Fibroblast of skin of back (primary cell): ENCODE data around the gene SPINK5. TPM values are rescaled to one million over a fixed set of nuclear protein-coding genes. Genes with fewer than 3 reads are reported as not detected.
"Not testable (repeated sequence)": the region's sequence is repeated elsewhere in the genome, so short reads cannot be mapped to it uniquely, and the experiment has no call there.

Source experiments
- DNase-seq: peaks from one replicate; pipeline ENCODE4 v3.0.0-alpha.2; 2013
- polyA plus RNA-seq, 2 experiments: library from polyadenylated mRNA; unstranded; fragments of 120-200 nt; gene quantifications; one replicate each; pipeline ENCODE4 v1.2.1, GENCODE V29; 2013; ENCODE audit not compliant: insufficient read length in 2 of 2

SPINK5 gene, protein sequence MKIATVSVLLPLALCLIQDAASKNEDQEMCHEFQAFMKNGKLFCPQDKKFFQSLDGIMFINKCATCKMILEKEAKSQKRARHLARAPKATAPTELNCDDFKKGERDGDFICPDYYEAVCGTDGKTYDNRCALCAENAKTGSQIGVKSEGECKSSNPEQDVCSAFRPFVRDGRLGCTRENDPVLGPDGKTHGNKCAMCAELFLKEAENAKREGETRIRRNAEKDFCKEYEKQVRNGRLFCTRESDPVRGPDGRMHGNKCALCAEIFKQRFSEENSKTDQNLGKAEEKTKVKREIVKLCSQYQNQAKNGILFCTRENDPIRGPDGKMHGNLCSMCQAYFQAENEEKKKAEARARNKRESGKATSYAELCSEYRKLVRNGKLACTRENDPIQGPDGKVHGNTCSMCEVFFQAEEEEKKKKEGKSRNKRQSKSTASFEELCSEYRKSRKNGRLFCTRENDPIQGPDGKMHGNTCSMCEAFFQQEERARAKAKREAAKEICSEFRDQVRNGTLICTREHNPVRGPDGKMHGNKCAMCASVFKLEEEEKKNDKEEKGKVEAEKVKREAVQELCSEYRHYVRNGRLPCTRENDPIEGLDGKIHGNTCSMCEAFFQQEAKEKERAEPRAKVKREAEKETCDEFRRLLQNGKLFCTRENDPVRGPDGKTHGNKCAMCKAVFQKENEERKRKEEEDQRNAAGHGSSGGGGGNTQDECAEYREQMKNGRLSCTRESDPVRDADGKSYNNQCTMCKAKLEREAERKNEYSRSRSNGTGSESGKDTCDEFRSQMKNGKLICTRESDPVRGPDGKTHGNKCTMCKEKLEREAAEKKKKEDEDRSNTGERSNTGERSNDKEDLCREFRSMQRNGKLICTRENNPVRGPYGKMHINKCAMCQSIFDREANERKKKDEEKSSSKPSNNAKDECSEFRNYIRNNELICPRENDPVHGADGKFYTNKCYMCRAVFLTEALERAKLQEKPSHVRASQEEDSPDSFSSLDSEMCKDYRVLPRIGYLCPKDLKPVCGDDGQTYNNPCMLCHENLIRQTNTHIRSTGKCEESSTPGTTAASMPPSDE
- not detected for polyA plus RNA-seq (2013, experiment 1 of 2; ENCODE audit: insufficient read length)
- polyA plus RNA-seq (2013, experiment 2 of 2; ENCODE audit: insufficient read length): not detected

DNA sequence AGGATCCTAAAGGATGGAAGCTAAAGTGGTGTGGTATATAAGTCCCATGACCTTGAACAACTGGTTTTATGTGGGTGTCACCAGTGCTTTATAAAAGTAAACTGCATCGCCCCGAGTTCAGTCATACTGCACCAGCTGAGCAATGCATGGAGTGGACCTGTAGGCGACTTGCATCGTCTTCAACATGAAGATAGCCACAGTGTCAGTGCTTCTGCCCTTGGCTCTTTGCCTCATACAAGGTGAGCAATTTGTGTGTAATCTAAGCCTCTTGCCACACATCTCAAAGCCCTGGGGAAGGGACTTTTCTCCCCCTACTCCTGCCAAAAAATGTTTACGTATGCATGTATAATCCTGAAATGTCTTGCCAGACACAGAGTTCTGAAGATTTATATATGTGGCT lies at the start of gene SPINK5:
SPINK5 (plus strand) TSS at position 120 of the 400 bp plus-strand sequence; CDS start at position 185, 65 bp downstream.
- DNase-seq: no peak

GRCh38 chr5:148014276-148014675 lies 49.5 kb upstream of the SPINK5 start:
- no peak for DNase-seq

- DNase-seq: no peak
These were observed 43.4 kb upstream of the SPINK5 start for GRCh38 chr5:148020257-148020988.

- DNase-seq: no peak
These were observed 36.3 kb upstream of the SPINK5 start for GRCh38 chr5:148027505-148027904.

DNA sequence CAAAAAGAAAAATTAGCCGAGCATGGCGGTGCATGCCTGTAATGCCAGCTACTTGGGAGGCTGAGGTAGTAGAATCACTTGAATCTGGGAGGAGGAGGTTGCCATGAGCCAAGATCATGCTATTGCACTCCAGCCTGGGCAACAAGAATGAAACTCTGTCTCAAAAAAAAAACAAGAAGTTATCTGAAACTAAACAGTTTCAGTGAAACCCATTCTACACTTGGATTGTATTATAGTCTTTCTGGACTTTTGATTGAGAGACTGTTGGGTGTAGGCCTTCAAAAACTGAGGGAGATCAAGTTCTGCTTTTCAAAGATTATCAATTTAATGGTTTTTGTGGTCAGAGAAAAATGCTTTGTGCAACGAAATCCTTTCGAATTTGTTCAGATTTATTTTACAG lies 34.6 kb upstream of the SPINK5 start:
- DNase-seq: no peak

DNA sequence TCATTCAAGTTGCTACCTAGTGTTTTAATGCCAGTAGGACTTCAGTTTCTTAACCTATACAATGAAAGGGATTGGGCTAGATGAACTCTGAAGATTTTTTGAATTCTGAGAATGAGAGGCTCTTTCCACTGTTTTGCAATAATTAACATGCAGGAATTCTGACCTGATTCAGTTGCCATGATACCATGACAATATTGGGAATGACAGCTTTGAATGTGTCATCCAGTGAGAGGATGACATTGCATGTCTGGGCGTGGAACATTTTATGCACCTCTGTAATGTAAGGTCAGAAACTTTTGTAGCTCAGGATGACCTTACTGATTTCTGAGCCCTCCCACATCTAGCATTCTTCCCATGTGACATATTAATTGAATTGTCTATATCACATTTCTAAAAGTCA lies 30.6 kb upstream of the SPINK5 start:
- no peak for DNase-seq

DNA sequence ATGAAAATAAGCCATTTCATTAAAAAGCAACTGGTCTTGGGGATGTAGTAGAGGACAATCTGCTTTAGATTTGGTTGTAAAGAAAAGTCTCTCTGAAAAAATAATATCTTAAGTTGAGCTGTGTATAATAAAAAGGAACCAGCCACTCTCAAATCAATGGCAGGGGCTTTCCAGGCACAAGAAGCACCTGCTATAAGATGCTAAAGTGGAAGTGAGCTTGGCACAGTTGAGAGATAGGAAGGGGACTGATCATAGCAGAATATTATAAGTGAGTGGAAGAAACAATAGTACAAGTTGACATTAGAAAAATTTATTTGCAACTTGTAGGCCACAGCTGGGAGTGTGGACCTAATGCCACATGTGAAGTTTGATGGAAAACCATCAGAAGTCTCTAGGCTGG lies 28.1 kb upstream of the SPINK5 start:
- DNase-seq: no peak

GRCh38 chr5:148042881-148043280 lies 20.9 kb upstream of the SPINK5 start:
- no peak for DNase-seq

GRCh38 chr5:148043705-148044104 lies 20.1 kb upstream of the SPINK5 start:
- no peak for DNase-seq

- not testable (repeated sequence) for DNase-seq
These were observed 8.6 kb upstream of the SPINK5 start for GRCh38 chr5:148055160-148055559.

GRCh38 chr5:148060309-148060708 lies 3.5 kb upstream of the SPINK5 start:
- no peak for DNase-seq

- DNase-seq: no peak
These were observed 2.9 kb upstream of the SPINK5 start for GRCh38 chr5:148060881-148061280.

GRCh38 chr5:148070621-148071020 lies 6.8 kb downstream of the SPINK5 start:
- no peak for DNase-seq

GRCh38 chr5:148072207-148072606 lies 8.4 kb downstream of the SPINK5 start:
- no peak for DNase-seq

GRCh38 chr5:148075529-148075928 lies 11.7 kb downstream of the SPINK5 start:
- no peak for DNase-seq

- no peak for DNase-seq
These were observed 19.4 kb downstream of the SPINK5 start for GRCh38 chr5:148083203-148083602.

- no peak for DNase-seq
These were observed 20.5 kb downstream of the SPINK5 start for GRCh38 chr5:148084269-148084668.

- no peak for DNase-seq
These were observed 21.5 kb downstream of the SPINK5 start for GRCh38 chr5:148085310-148085709.

DNA sequence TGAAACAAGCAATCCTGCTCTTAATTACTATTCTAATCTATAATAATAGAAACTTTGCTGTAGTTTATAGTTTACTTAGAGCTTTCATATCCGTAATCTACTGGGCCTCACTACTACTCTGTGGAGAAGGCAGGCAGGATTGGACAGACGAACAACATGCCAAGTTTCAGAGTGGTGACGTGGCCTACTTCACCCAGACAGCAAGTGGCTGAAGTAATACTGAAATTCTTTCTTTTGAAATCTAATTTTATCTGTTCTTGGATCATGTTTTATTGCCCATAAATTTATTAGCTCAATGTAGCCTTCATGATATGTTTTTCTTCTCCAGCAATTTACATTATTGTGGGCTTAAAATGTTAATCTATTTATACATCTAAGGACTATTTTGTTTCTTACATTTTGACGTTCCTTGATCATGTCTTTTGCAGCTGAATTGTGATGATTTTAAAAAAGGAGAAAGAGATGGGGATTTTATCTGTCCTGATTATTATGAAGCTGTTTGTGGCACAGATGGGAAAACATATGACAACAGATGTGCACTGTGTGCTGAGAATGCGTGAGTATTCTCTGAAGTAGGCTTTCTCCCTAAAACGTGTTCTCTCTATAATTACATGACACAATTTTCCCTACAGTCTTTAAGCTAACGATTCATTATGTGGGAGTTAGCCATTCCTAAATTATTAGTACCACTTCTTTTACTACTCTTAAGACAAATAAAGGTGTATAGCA lies 22.4 kb downstream of the SPINK5 start:
- no peak for DNase-seq

DNA sequence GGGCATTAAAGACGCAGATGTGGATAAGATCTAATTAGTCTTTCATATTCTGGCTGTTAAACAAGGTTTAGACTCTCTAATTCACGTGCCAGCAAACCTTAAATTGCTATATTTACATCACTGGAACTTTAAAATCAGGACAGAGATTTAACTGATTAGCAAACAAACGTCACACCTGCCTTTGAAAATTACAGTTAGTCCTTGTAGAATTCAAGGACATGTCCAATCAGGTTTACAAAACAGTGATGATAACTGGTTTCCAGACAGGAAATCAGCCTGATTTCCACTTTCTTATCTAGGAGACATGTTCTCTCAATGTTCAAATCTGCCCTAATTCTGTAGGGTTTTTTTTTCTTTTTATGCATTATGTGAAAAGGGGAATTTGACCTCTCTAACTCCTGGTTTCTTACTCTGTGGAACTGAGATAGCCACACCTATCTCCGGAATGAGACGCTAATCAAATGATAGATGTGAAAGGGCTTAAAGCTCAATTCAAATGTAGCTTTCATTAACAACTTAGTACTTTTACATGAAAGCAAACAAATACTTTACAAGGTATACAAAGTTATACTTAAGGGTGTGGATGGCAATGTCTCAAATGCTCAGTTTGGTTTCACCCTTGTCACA lies 26.5 kb downstream of the SPINK5 start:
- no peak for DNase-seq

DNA sequence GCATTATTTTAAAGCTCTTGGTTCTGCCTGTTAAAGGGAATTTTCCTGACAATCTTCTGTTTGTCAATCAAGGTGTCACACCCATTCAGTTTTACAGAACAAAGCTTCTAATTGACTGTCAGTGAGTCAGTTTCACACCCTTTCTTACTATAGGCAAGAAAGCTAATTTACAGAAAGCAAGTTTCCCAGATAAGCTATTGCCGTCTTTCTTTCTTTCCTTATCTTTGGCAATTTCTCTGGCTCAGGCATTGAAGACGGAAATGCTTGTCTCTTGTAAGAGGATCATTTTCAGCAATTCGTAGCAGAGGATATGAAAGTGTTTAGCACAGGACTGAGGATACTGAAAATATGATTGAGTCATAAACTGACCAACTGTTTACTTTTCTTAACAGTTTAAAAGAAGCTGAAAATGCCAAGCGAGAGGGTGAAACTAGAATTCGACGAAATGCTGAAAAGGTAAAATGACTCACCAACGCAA lies 27.0 kb downstream of the SPINK5 start:
- DNase-seq: no peak
